Measurements from ENCODE around the gene FOXP1.

FOXP1 gene

DNA sequence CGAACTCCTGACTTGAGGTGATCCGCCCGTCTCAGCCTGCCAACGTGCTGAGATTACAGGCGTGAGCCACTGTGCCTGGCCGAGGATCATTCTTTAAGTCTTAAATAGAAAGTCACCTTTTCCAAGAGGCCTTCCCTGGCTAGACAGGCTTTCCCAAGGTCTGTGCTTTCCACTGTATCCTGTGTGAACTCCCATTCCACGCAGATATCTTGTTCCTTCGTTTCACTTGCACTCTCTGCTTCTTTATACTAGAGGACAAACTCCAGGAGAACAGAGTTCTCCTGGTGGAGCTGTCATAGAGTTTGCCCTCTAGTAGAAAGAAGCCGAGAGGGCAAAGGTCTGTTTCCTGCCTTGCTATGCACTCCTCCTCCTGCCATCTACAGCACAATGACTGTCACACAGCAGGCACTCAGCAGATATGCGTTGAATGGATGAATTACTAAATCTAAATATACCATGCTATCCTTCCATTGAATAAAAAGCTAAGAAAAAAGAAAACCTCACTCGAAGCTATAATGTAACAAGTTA lies 211.2 kb downstream of the FOXP1 start:
- no peak for DNase-seq (ENCODE audit: low read depth in 2 of 2)

DNA sequence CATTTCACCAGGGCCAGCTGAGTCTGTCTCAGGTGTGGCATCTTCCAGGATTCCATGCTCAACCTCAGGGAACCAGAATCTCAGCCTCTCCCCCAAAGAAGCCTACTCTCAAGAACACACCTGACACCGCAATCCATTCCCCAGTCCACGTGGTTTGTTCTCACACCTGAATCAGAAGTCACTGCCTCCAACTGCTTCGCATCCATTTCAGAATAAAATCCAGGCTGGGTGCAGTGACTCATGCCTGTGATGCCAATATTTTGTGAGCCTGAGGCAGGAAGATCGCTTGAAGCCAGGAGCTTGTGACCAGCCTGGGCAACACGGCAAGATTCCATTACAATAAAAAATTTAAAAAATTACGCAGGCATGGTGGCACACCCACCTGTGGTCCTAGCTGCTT lies 212.2 kb downstream of the FOXP1 start:
- no peak for DNase-seq (ENCODE audit: low read depth in 2 of 2)

GRCh38 chr3:71370467-71370866 lies 213.1 kb downstream of the FOXP1 start:
- DNase-seq (ENCODE audit: low read depth in 2 of 2): no peak

GRCh38 chr3:71369701-71370391 lies 213.7 kb downstream of the FOXP1 start:
- no peak for DNase-seq (ENCODE audit: low read depth in 2 of 2)

- DNase-seq (ENCODE audit: low read depth in 2 of 2): no peak
Measured at GRCh38 chr3:71366988-71367604, 216.4 kb downstream of the FOXP1 start.

DNA sequence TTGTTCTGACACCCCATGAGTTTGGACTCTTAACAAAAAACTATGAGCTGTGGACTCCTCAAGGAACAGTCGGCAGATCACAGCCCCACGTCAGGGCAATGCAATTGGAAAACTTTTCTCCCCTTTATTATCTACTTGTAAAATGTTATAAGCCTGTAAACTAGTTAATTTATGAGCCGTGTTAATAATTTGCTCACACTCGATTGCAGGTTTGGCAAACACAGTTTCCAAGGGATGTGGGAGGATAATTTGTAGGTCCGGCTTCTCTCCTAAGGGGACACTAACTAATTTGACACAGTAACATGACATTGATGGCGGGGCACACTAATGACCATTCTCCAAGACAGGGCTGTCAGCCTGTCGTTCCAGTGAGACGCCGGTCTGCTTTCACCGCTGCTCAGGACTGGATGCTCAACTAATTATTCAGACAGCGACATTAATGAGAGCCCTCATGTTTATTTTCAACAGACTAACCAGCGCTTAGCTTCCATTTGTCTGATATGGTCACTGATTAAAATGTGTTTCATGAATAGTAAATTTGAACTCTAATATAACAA lies 222.1 kb downstream of the FOXP1 start:
- no peak for DNase-seq (ENCODE audit: low read depth in 2 of 2)

DNA sequence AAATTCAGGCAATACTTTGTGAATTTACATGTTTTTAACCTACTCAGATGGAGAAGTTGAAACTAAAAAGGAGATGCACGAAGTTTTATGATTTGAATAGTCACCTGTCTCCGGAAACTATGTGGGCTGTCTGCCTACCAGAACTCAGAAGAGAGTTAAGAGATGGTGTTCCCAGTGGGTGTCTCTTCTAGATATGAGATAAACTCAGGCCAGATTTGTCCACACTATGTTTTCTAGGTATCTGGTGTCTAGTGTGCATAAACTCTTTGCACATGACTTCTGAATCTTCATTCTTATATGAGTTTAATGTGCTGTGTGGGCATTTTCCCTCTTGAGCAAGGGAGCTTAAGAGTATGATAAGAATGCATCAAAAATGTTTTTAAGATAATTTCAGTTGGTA lies 222.8 kb downstream of the FOXP1 start:
- no peak for DNase-seq (ENCODE audit: low read depth in 2 of 2)

GRCh38 chr3:71360180-71360579 lies 223.3 kb downstream of the FOXP1 start:
- no peak for DNase-seq (ENCODE audit: low read depth in 2 of 2)

- DNase-seq (ENCODE audit: low read depth in 2 of 2): no peak
Measured at GRCh38 chr3:71358243-71358642, 225.3 kb downstream of the FOXP1 start.

- no peak for DNase-seq (ENCODE audit: low read depth in 2 of 2)
Measured at GRCh38 chr3:71356265-71356664, 227.3 kb downstream of the FOXP1 start.

DNA sequence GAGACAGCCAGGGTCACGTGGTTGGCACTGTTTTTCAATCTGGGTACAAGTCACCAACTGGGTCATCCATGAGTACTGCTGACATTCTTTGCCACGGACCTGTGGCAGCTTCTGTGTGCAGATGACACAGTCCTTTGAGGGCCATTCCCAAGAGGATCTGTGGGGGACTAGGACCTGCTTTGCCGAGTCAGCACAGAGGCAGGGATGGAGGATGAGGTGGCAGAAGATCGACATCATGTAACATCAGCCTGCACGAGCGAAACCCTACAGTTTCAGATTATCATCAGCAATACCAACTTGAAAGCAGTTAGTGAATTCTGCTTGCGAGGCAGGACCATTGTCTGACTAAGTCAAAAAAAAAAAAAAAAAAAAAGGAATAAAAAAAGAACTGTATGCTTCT lies 227.7 kb downstream of the FOXP1 start:
- DNase-seq (ENCODE audit: low read depth in 2 of 2): no peak

DNA sequence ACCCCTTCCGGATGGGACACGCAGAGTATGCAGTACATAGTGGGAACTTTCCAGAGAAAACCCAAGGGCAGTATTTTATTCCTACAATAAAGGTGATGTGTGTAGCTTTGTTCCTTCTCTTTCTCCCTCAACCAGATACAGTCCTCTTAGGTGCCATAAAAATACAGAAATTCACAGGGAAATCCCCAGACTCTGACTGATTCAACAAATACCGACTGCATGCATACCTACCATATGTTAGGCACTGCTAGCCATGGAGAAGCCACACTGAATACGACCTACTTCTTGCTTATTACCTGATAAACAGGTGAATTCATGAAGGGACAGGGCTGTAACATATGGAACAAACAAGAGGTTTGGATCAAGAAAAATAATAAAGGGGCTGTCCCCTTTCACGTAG lies 228.5 kb downstream of the FOXP1 start:
- DNase-seq (ENCODE audit: low read depth in 2 of 2): no peak

- DNase-seq (ENCODE audit: low read depth in 2 of 2): no peak
Measured at GRCh38 chr3:71351403-71352149, 232.0 kb downstream of the FOXP1 start.

GRCh38 chr3:71350998-71351397 lies 232.5 kb downstream of the FOXP1 start:
- DNase-seq (ENCODE audit: low read depth in 2 of 2): no peak

GRCh38 chr3:71348831-71349230 lies 234.7 kb downstream of the FOXP1 start:
- DNase-seq (ENCODE audit: low read depth in 2 of 2): no peak

DNA sequence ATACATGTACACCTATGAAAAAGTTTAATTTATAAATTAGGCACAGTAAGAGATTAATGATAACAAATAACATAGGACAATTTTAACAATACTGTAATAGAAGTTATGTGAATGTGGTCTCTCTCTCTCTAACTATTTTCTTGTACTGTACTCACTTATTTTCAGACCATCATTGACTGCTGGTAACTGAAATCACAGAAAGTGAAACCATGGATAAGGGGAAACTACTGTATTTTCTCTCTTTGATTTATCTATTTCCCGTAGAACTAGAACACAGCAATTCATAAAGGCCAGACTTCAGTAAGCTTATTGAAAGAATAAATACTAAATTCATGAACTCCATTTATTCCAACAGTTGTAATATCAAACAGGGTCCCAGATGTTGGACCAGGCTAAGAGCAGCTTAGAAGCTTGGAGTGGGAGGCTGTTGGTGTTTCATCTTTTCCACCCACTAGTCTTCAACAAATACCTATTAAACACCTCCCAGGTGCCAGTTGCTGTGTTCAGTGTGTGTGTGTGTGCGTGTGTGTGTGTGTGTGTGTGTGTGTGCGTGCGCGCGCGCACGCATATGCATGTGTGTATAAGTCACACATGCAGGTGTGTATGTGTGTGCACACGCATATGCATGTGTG lies 235.4 kb downstream of the FOXP1 start:
- no peak for DNase-seq (ENCODE audit: low read depth in 2 of 2)

DNA sequence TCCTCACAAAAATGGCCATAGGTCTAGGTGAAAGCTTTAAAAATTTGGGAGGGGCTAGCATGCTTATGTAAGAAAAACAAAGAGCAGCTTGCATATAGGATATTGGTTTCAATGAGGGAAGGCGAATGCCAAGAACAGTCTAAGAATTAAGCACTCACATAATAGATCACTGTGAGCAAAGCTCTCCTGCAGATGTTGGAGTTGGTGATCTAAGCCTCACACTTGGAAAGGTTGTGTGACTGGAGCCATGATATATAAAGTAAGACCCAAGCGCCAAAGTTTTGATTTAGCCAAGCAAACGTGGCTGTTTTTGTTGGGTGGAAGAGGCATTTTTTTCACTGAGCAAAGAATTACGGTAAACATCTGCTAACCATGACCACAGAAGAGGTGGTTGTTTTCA lies 237.5 kb downstream of the FOXP1 start:
- DNase-seq (ENCODE audit: low read depth in 2 of 2): no peak

GRCh38 chr3:71345429-71346040 lies 238.0 kb downstream of the FOXP1 start:
- DNase-seq (ENCODE audit: low read depth in 2 of 2): no peak

GRCh38 chr3:71341721-71342120 lies 241.8 kb downstream of the FOXP1 start:
- no peak for DNase-seq (ENCODE audit: low read depth in 2 of 2)

DNA sequence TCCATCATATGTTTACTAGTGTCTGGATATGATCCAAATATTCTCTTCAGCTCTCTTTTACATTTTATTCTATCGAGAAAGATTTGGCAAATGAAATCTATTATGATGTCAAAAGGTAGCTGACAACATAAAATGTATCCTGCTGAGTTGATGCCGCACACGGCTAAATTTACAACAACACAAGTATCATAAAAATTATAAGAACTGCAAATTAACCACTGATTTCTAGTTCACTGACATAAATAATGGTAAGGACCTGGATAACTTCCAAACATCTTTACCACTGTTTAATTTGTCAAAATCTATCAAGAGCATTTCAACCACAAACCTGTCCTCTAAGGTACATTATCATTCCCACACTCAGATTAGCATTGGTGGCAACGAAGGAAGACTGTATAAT lies 244.5 kb downstream of the FOXP1 start:
- no peak for DNase-seq (ENCODE audit: low read depth in 2 of 2)

DNA sequence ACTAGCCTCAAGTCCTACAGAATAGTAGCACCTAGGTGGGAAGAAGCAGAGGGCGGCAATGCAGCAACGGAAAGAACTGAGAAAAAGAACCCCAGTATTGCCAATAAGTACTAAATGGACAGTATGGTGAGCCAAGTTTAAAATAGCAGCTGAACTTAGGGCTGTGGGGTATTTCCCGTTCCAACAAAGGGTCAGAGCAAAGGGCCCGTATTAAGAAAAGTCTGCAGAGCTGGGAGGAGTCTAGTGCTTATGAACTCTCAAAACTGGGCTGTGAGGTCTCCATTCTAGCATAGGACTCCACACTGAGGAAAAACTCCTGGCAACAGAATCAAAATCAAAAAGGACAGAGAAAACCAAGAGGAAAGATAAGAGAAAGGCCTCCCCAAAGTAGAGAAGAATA lies 250.7 kb downstream of the FOXP1 start:
- no peak for DNase-seq (ENCODE audit: low read depth in 2 of 2)

GRCh38 chr3:71330909-71331308 lies 252.6 kb downstream of the FOXP1 start:
- no peak for DNase-seq (ENCODE audit: low read depth in 2 of 2)
